Liver (tissue), 9 donors: ENCODE measurements around the gene KIF6. TPM values are rescaled to one million over a fixed set of nuclear protein-coding genes. Genes with fewer than 3 reads are reported as not detected.

Experiments
- DNase-seq: peaks from one replicate; pipeline ENCODE4 v3.0.0-alpha.2; 2017; ENCODE audit warnings: low spot score
- H3K27ac ChIP-seq, 2 donors: one replicate each; pipeline ENCODE4 v1.7.0; 2013; ENCODE audit warnings: inconsistent platforms in 2 of 2, low read length in 2 of 2, control low read depth in 1 of 2, low read depth in 1 of 2, mild to moderate bottlenecking in 1 of 2
- H3K27me3 ChIP-seq, 4 donors: one replicate each; pipeline versions ENCODE4 v1.6.1 to v1.7.0; 2013; ENCODE audit warnings: low read length in 3 of 4, inconsistent platforms in 1 of 4, mild to moderate bottlenecking in 1 of 4, moderate library complexity in 1 of 4; ENCODE audit not compliant: control insufficient read depth in 4 of 4, insufficient read depth in 4 of 4
- H3K36me3 ChIP-seq, 4 donors: one replicate each; pipeline versions ENCODE4 v1.6.1 to v1.7.0; 2013; ENCODE audit warnings: low read length in 3 of 4, mild to moderate bottlenecking in 3 of 4, low read depth in 1 of 4, moderate library complexity in 1 of 4; ENCODE audit not compliant: control insufficient read depth in 4 of 4, insufficient read depth in 3 of 4
- H3K4me1 ChIP-seq, 4 donors: one replicate each; pipeline versions ENCODE4 v1.6.1 to v1.7.0; 2013; ENCODE audit warnings: low read length in 3 of 4, mild to moderate bottlenecking in 3 of 4, moderate library complexity in 1 of 4; ENCODE audit not compliant: control insufficient read depth in 4 of 4, insufficient read depth in 4 of 4
- H3K4me3 ChIP-seq, 3 donors: one replicate each; pipeline versions ENCODE4 v1.6.1 to v1.7.0; 2013; ENCODE audit warnings: low read length in 3 of 3, control low read depth in 1 of 3, low read depth in 1 of 3, mild to moderate bottlenecking in 1 of 3
- H3K9ac ChIP-seq, 2 donors: one replicate each; pipeline ENCODE4 v1.7.0; 2013; ENCODE audit warnings: low read length in 2 of 2, mild to moderate bottlenecking in 2 of 2, moderate library complexity in 2 of 2, control low read depth in 1 of 2, low read depth in 1 of 2
- H3K9me3 ChIP-seq, 4 donors: one replicate each; pipeline versions ENCODE4 v1.6.1 to v1.7.0; 2013; ENCODE audit warnings: low read length in 3 of 4; ENCODE audit not compliant: control insufficient read depth in 4 of 4
- CTCF ChIP-seq: fragments of 150-350 bp; IDR thresholded peaks from 2 replicates; pipeline ENCODE4 v1.5.1; 2017; ENCODE audit warnings: improper control_type of control experiment, low read depth, low read length; ENCODE audit not compliant: missing input control
- HNF4A ChIP-seq, 2 donors: conservative IDR thresholded peaks; 2 replicates each; pipeline ENCODE4 v1.6.1; 2016; ENCODE audit warnings: antibody characterized with exemption in 2 of 2, mild to moderate bottlenecking in 2 of 2
- MAX ChIP-seq: IDR thresholded peaks from 2 replicates; pipeline ENCODE4 v1.6.1; 2016; ENCODE audit warnings: antibody characterized with exemption
- NR2F2 ChIP-seq: IDR thresholded peaks from 2 replicates; pipeline ENCODE4 v1.6.1; 2016; ENCODE audit warnings: antibody characterized with exemption
- RAD21 ChIP-seq, 2 donors: IDR thresholded peaks; 2 replicates each; pipeline ENCODE4 v1.6.1; 2016; ENCODE audit warnings: antibody characterized with exemption in 2 of 2, mild to moderate bottlenecking in 2 of 2
- REST ChIP-seq: IDR thresholded peaks from 2 replicates; pipeline ENCODE4 v1.6.1; 2016; ENCODE audit warnings: antibody characterized with exemption, mild to moderate bottlenecking
- RXRA ChIP-seq, 2 donors: IDR thresholded peaks; 2 replicates each; pipeline ENCODE4 v1.6.1; 2017 to 2018; ENCODE audit warnings: antibody characterized with exemption in 2 of 2, mild to moderate bottlenecking in 1 of 2
- WGBS: extraction: QIAGEN DNeasy Blood & Tissue Kit; methylation state at CpG from one replicate; pipeline ENCODE4 v1.1.7; 2013; 5-methylcytosine and 5-hydroxymethylcytosine counted together
- polyA plus RNA-seq, 2 donors: library from polyadenylated mRNA; stranded (reverse) in 1 of 2; unstranded in 1 of 2; fragments of 200-250 nt in 1 of 2; fragments of >200 nt in 1 of 2; fragmentation: Nextera tagmentation in 1 of 2; extraction: Ambion mirVana in 1 of 2; gene quantifications; one replicate each; pipeline versions ENCODE4 v1.2.1 to v1.2.3, GENCODE V29; 2013 to 2015
- total RNA-seq, 2 donors: library from RNA; depleted of rRNA; stranded (reverse); fragments of >200 nt; gene quantifications; one replicate each; pipeline ENCODE4 v1.2.3, GENCODE V29; 2014
- donor health status: healthy.
- donor health status: healthy.
- donor health status: healthy.
- donor health status: healthy.
- donor health status: healthy.

The KIF6 gene
- total and polyA plus RNA-seq, 4 donors, result 0.17 to 7.5 (median 0.29) TPM

- Histone ChIP-seq H3K27me3 (no peaks in the 10 kb centered on the region), H3K4me1 (peaks cover 0 to 7% (median 1%) of the 10 kb centered on the region in 4 donors)
- no peak for DNase-seq
These were observed 361.9 kb downstream of the KIF6 start for GRCh38 chr6:39363280-39363679.

GRCh38 chr6:39362487-39362865, 362.7 kb downstream of the KIF6 start:
- H3K27ac ChIP-seq, result no peak overlapping the region
- TF ChIP-seq NR2F2 (no peak), CTCF (peak; percentile 6)
- WGBS, result 42% methylated on average over 3 of the region's 3 CpGs
- no peak overlapping the region for H3K9ac ChIP-seq
- no peaks in the 10 kb centered on the region for H3K36me3 ChIP-seq
- no peak overlapping the region for H3K4me3 ChIP-seq
- H3K9me3 ChIP-seq, result no peaks in the 10 kb centered on the region
- peaks cover 0 to 7% (median 1%) of the 10 kb centered on the region in 4 donors for H3K4me1 ChIP-seq
- H3K27me3 ChIP-seq, result no peaks in the 10 kb centered on the region
- DNase-seq, result no peak

More at GRCh38 chr6:39363280-39363679, 361.9 kb downstream of the KIF6 start:
- H3K4me3 ChIP-seq, result no peak overlapping the region
- TF ChIP-seq MAX (no peak), REST (no peak)
- H3K36me3 ChIP-seq, result no peaks in the 10 kb centered on the region
- H3K27ac ChIP-seq, result no peak overlapping the region
- H3K9ac ChIP-seq, result no peak overlapping the region
- WGBS, result 92% methylated on average over 8 of the region's 8 CpGs
- no peaks in the 10 kb centered on the region for H3K9me3 ChIP-seq

- H3K9me3 ChIP-seq, result no peaks in the 10 kb centered on the region
- DNase-seq, result peak; percentile 67
- WGBS, result 41% methylated on average over 21 of the region's 21 CpGs
- H3K4me3 ChIP-seq, result no peak overlapping the region
- H3K4me1 ChIP-seq, result peaks cover 0 to 7% (median 1%) of the 10 kb centered on the region in 4 donors
- H3K27ac ChIP-seq, result no peak overlapping the region
- TF ChIP-seq RXRA (IDR thresholded peaks at IDR 0.05), result no peak
- TF ChIP-seq HNF4A (conservative IDR thresholded peaks at IDR 0.05), result peak; percentile 11 to 32
- TF ChIP-seq RAD21 (IDR thresholded peaks at IDR 0.05), result peak; percentile 83 to 90
- TF ChIP-seq CTCF, result peak; percentile 79
- no peak for TF ChIP-seq MAX
- H3K36me3 ChIP-seq, result no peaks in the 10 kb centered on the region
- H3K9ac ChIP-seq, result no peak overlapping the region
- H3K27me3 ChIP-seq, result no peaks in the 10 kb centered on the region
These were observed 363.3 kb downstream of the KIF6 start for GRCh38 chr6:39361657-39362486.
